Upper lobe of left lung (tissue), 4 donors: Measurements from ENCODE around the gene CALN1.

Experiments used
- EP300 ChIP-seq, 4 donors: sonication (generic); formaldehyde crosslinking; IDR thresholded peaks; one replicate each; pipeline ENCODE4 v1.5.1; 2017; ENCODE audit warnings: antibody characterized with exemption in 4 of 4, control low read depth in 2 of 4
- POLR2A ChIP-seq, 4 donors: fragments of 450-650 bp; IDR thresholded peaks; one replicate each; pipeline ENCODE4 v1.5.1; 2016 to 2017; ENCODE audit warnings: antibody characterized with exemption in 4 of 4, mild to moderate bottlenecking in 2 of 4
- POLR2AphosphoS5 ChIP-seq, 2 donors: sonication (generic); formaldehyde crosslinking; IDR thresholded peaks; one replicate each; pipeline ENCODE4 v1.5.1; 2017; ENCODE audit warnings: antibody characterized with exemption in 2 of 2
- TF ChIP-seq, protein P1 (sequence below), 6 experiments: fragments of 450-650 bp in 4 of 6; fragments of 200-600 bp in 2 of 6; sonication (generic) in 2 of 6; IDR thresholded peaks; one replicate each; pipeline ENCODE4 v1.5.1; 2016 to 2019; ENCODE audit warnings: antibody characterized with exemption in 6 of 6

DNA sequence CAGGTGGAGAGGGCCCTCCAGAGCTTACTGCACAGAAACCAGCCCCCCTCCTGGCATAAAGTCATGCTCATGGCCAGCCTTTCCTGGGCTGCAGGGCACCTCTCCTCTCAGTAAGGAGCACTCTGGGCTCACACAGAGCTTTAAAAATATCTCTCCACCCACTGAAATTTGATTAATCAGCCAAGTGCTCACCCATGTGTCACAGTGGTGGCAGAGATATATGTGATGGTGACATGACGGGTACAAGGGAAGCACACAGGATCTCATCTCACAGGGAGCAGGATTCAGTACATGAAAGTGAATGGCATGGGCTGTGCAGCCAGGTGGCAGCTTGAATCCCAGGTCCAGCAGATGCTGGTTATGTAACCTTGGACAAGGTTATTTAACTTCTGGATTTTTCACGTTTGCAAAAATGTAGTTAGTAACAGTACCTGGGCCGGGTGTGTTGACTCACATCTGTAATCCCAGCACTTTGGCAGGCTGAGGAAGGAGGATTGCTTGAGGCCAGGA lies 144.8 kb downstream of the CALN1 start:
- TF ChIP-seq POLR2A (IDR thresholded peaks at IDR 0.05), result no peak
- TF ChIP-seq, protein P1, sequence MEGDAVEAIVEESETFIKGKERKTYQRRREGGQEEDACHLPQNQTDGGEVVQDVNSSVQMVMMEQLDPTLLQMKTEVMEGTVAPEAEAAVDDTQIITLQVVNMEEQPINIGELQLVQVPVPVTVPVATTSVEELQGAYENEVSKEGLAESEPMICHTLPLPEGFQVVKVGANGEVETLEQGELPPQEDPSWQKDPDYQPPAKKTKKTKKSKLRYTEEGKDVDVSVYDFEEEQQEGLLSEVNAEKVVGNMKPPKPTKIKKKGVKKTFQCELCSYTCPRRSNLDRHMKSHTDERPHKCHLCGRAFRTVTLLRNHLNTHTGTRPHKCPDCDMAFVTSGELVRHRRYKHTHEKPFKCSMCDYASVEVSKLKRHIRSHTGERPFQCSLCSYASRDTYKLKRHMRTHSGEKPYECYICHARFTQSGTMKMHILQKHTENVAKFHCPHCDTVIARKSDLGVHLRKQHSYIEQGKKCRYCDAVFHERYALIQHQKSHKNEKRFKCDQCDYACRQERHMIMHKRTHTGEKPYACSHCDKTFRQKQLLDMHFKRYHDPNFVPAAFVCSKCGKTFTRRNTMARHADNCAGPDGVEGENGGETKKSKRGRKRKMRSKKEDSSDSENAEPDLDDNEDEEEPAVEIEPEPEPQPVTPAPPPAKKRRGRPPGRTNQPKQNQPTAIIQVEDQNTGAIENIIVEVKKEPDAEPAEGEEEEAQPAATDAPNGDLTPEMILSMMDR (IDR thresholded peaks at IDR 0.05), result no peak
- TF ChIP-seq POLR2AphosphoS5 (IDR thresholded peaks at IDR 0.05), result no peak
- no peak for TF ChIP-seq EP300 (IDR thresholded peaks at IDR 0.05)
